Hepatocyte (in vitro differentiated cells): ENCODE data around the gene TRPM7. TPM values are rescaled to one million over a fixed set of nuclear protein-coding genes. Genes with fewer than 3 reads are reported as not detected.
A peak's percentile ranks its signal among the peaks of the same experiment; 100 is the strongest.

ENCODE experiments used
- DNase-seq: peaks from one replicate; pipeline ENCODE4 v3.0.0-alpha.2; 2016; ENCODE audit warnings: low spot score
- H2AFZ ChIP-seq: fragments of 200-600 bp; sonication (generic); 2 replicates; pipeline ENCODE4 v1.6.0; 2016; ENCODE audit warnings: antibody characterized with exemption, mild to moderate bottlenecking
- H3K27ac ChIP-seq: fragments of 200-600 bp; sonication (generic); 2 replicates; pipeline ENCODE4 v1.5.1; 2016; ENCODE audit warnings: mild to moderate bottlenecking
- H3K27me3 ChIP-seq: fragments of 200-600 bp; sonication (generic); 2 replicates; pipeline ENCODE4 v1.6.1; 2016
- H3K36me3 ChIP-seq: fragments of 200-600 bp; sonication (generic); replicated peaks from 2 replicates; pipeline ENCODE4 v1.5.1; 2016; ENCODE audit warnings: low read depth; ENCODE audit not compliant: insufficient read depth
- H3K4me1 ChIP-seq: fragments of 200-600 bp; sonication (generic); 2 replicates; pipeline ENCODE4 v1.5.1; 2016; ENCODE audit warnings: mild to moderate bottlenecking, moderate library complexity; ENCODE audit not compliant: insufficient read depth
- H3K4me2 ChIP-seq: fragments of 200-600 bp; sonication (generic); 2 replicates; pipeline ENCODE4 v1.6.0; 2016
- H3K4me3 ChIP-seq: fragments of 200-600 bp; sonication (generic); 2 replicates; pipeline ENCODE4 v1.5.1; 2016; ENCODE audit warnings: mild to moderate bottlenecking
- H3K79me2 ChIP-seq: fragments of 200-600 bp; sonication (generic); 2 replicates; pipeline ENCODE4 v1.6.0; 2017; ENCODE audit warnings: mild to moderate bottlenecking
- H3K9me2 ChIP-seq: fragments of 200-600 bp; sonication (generic); replicated peaks from 2 replicates; pipeline ENCODE4 v1.6.0; 2017; ENCODE audit warnings: mild to moderate bottlenecking; ENCODE audit not compliant: insufficient read depth
- H3K9me3 ChIP-seq: fragments of 200-600 bp; sonication (generic); 2 replicates; pipeline ENCODE4 v1.5.1; 2016; ENCODE audit warnings: low read depth, mild to moderate bottlenecking
- H4K20me1 ChIP-seq: fragments of 200-600 bp; sonication (generic); 2 replicates; pipeline ENCODE4 v1.6.0; 2016; ENCODE audit warnings: mild to moderate bottlenecking; ENCODE audit not compliant: insufficient read depth, poor library complexity, severe bottlenecking
- CTCF ChIP-seq: fragments of 200-600 bp; sonication (generic); IDR thresholded peaks from 2 replicates; pipeline ENCODE4 v1.5.1; 2016; ENCODE audit warnings: antibody characterized with exemption, mild to moderate bottlenecking; ENCODE audit not compliant: poor library complexity
- EZH2 ChIP-seq: fragments of 200-600 bp; sonication (generic); IDR thresholded peaks from 2 replicates; pipeline ENCODE4 v1.6.1; 2016; ENCODE audit warnings: antibody characterized with exemption, mild to moderate bottlenecking, borderline replicate concordance
- EZH2phosphoT487 ChIP-seq: fragments of 200-600 bp; sonication (generic); IDR thresholded peaks from one replicate; pipeline ENCODE4 v1.6.1; 2018; ENCODE audit warnings: antibody characterized with exemption, mild to moderate bottlenecking, low read depth, moderate library complexity; ENCODE audit not compliant: unreplicated experiment, severe bottlenecking
- WGBS: methylation state at CpG from one replicate; pipeline ENCODE4 v1.1.6; 2016; ENCODE audit warnings: low lambda C conversion rate; ENCODE audit errors: missing lambda C conversion rate; 5-methylcytosine and 5-hydroxymethylcytosine counted together
- polyA plus RNA-seq: library from polyadenylated mRNA; unstranded; fragments of >200 nt; fragmentation: Nextera tagmentation; extraction: Ambion mirVana; gene quantifications from 2 replicates; pipeline ENCODE4 v1.2.1, GENCODE V29; 2016
- total RNA-seq: library from RNA; depleted of rRNA; stranded (reverse); fragments of >200 nt; gene quantifications from 2 replicates; pipeline ENCODE4 v1.2.3, GENCODE V29; 2014

Gene TRPM7
- total and polyA plus RNA-seq, 2 experiments from 2014 or later: 12.2 to 58.3 TPM

- DNase-seq: no peak
- H3K9me3 ChIP-seq: no peaks in the 10 kb centered on the region
- no peaks in the 10 kb centered on the region for H3K9me2 ChIP-seq
- no peak overlapping the region for H3K4me2 ChIP-seq
- no peaks in the 10 kb centered on the region for H3K36me3 ChIP-seq
- H2AFZ ChIP-seq: no peak overlapping the region
- peaks cover 74% of the 10 kb centered on the region for H4K20me1 ChIP-seq
- TF ChIP-seq CTCF (no peak), EZH2 (no peak), EZH2phosphoT487 (no peak)
- H3K4me1 ChIP-seq: peaks cover 17% of the 10 kb centered on the region
- peaks cover 97% of the 10 kb centered on the region for H3K79me2 ChIP-seq
- H3K4me3 ChIP-seq: no peak overlapping the region
- no peak overlapping the region for H3K27ac ChIP-seq
- H3K27me3 ChIP-seq: no peaks in the 10 kb centered on the region
Observed at GRCh38 chr15:50681467-50681866, 5.1 kb downstream of the TRPM7 start.

- Histone ChIP-seq H2AFZ (no peak overlapping the region), H3K4me1 (peaks cover 9% of the 10 kb centered on the region), H3K9me3 (no peaks in the 10 kb centered on the region), H3K79me2 (peaks cover 98% of the 10 kb centered on the region), H3K4me2 (peak overlapping the region; percentile 50), H4K20me1 (peaks cover 64% of the 10 kb centered on the region), H3K27ac (peak overlapping the region; percentile 47), H3K4me3 (no peak overlapping the region), H3K27me3 (no peaks in the 10 kb centered on the region), H3K36me3 (no peaks in the 10 kb centered on the region), H3K9me2 (no peaks in the 10 kb centered on the region)
- 76% methylated on average over 6 of the region's 6 CpGs for WGBS
- TF ChIP-seq EZH2 (no peak), CTCF (no peak), EZH2phosphoT487 (no peak)
- DNase-seq: peak; percentile 28
Observed at GRCh38 chr15:50676799-50677483, 9.7 kb downstream of the TRPM7 start.

- Histone ChIP-seq H3K79me2 (peaks cover 98% of the 10 kb centered on the region), H3K27ac (no peak overlapping the region), H4K20me1 (peaks cover 52% of the 10 kb centered on the region), H3K9me2 (no peaks in the 10 kb centered on the region), H3K36me3 (no peaks in the 10 kb centered on the region), H3K27me3 (no peaks in the 10 kb centered on the region), H3K9me3 (no peaks in the 10 kb centered on the region), H3K4me1 (peaks cover 9% of the 10 kb centered on the region), H3K4me3 (no peak overlapping the region), H3K4me2 (no peak overlapping the region), H2AFZ (no peak overlapping the region)
- DNase-seq: peak; percentile 30
- TF ChIP-seq EZH2phosphoT487: no peak
- TF ChIP-seq EZH2: no peak
- TF ChIP-seq CTCF: peak; percentile 87
Observed at GRCh38 chr15:50675535-50676144, 11.0 kb downstream of the TRPM7 start.
